Endothelial cell of umbilical vein (primary cell): ENCODE results near the gene PNKD. TPM values are rescaled to one million over a fixed set of nuclear protein-coding genes. Genes with fewer than 3 reads are reported as not detected.

Experiments
- BruUV-seq: library from RNA; stranded (reverse); fragments of 400-500 nt; replicated peaks from 2 replicates; lab custom pipeline; 2021; lab: Mats Ljungman, UMichigan
- CTCF ChIA-PET: fragments of 300-600, 350-600 bp; sonication (Branson Sonifier 250); formaldehyde crosslinking; loops from one replicate; lab custom pipeline; 2021; ENCODE audit warnings: antibody characterized with exemption, inconsistent platforms; lab: Charles Lee
- POLR2A ChIA-PET: fragments of 300-600, 350-600 bp; sonication (Branson Sonifier 250); formaldehyde crosslinking; loops from one replicate; lab custom pipeline; 2021; ENCODE audit warnings: antibody characterized with exemption, inconsistent platforms; lab: Charles Lee
- DNase-seq: peaks from one replicate; pipeline ENCODE4 v3.0.0-alpha.2; 2011; ENCODE audit warnings: low read depth, low spot score
- FAIRE-seq: peaks from 2 replicates; lab custom pipeline; 2011; peaks lifted over from hg19 to GRCh38; lab: Jason Lieb, UNC
- H2AFZ ChIP-seq: 2 replicates; pipeline ENCODE4 v1.6.0; 2012; ENCODE audit warnings: low read depth, low read length, control low read depth, inconsistent platforms
- H3K27ac ChIP-seq: 2 replicates; pipeline ENCODE4 v1.5.1; 2011; ENCODE audit warnings: low read depth, mild to moderate bottlenecking, control low read depth, low read length, moderate library complexity; ENCODE audit not compliant: insufficient read depth
- H3K27me3 ChIP-seq, 2 experiments: 2 replicates each; pipeline versions ENCODE4 v1.6.0 to v1.6.1; 2011; ENCODE audit warnings: low read length in 2 of 2, mixed read lengths in 1 of 2; ENCODE audit not compliant: control insufficient read depth in 2 of 2, insufficient read depth in 2 of 2
- H3K36me3 ChIP-seq, 2 experiments: 2 replicates in 1 of 2; 3 replicates in 1 of 2; pipeline ENCODE4 v1.5.1; 2011; ENCODE audit warnings: low read length in 2 of 2, mild to moderate bottlenecking in 1 of 2, moderate library complexity in 1 of 2; ENCODE audit not compliant: control insufficient read depth in 2 of 2, insufficient read depth in 2 of 2; ENCODE audit errors: extremely low read depth in 1 of 2
- H3K4me1 ChIP-seq: 3 replicates; pipeline ENCODE4 v1.5.1; 2011; ENCODE audit warnings: mild to moderate bottlenecking, low read length; ENCODE audit not compliant: control insufficient read depth, insufficient read depth; ENCODE audit errors: extremely low read depth
- H3K4me2 ChIP-seq: 2 replicates; pipeline ENCODE4 v1.6.1; 2011; ENCODE audit warnings: low read length, control low read depth, mixed read lengths; ENCODE audit not compliant: insufficient read depth
- H3K4me3 ChIP-seq, 3 experiments: fragments of 200-600 bp in 1 of 3; sonication (generic), shearing (Covaris generic) in 1 of 3; replicated peaks in 1 of 3; 2 replicates each; pipeline ENCODE4 v1.5.1; 2011 to 2016; ENCODE audit warnings: control low read depth in 3 of 3, low read length in 3 of 3, mild to moderate bottlenecking in 2 of 3, inconsistent platforms in 1 of 3, low read depth in 1 of 3, moderate library complexity in 1 of 3; ENCODE audit not compliant: insufficient read depth in 1 of 3
- H3K79me2 ChIP-seq: 2 replicates; pipeline ENCODE4 v1.6.0; 2012; ENCODE audit warnings: low read length, inconsistent platforms; ENCODE audit not compliant: control insufficient read depth, insufficient read depth
- H3K9ac ChIP-seq: replicated peaks from 2 replicates; pipeline ENCODE3; 2011; ENCODE audit warnings: low read length, control low read depth; ENCODE audit not compliant: insufficient read depth; ENCODE audit errors: extremely low read depth
- H3K9me1 ChIP-seq: replicated peaks from 3 replicates; pipeline ENCODE4 v1.6.0; 2011; ENCODE audit warnings: mild to moderate bottlenecking, low read length; ENCODE audit not compliant: control insufficient read depth, insufficient read depth; ENCODE audit errors: extremely low read depth
- H3K9me3 ChIP-seq: replicated peaks from 2 replicates; pipeline ENCODE4 v1.5.1; 2012; ENCODE audit warnings: low read length, inconsistent platforms; ENCODE audit not compliant: control insufficient read depth, insufficient read depth
- H4K20me1 ChIP-seq: replicated peaks from 2 replicates; pipeline ENCODE3; 2011; ENCODE audit warnings: mild to moderate bottlenecking, low read length; ENCODE audit not compliant: control insufficient read depth, insufficient read depth; ENCODE audit errors: extremely low read depth
- CTCF ChIP-seq, 2 donors: IDR thresholded peaks; 1 replicate in 1 of 2; 2 replicates in 1 of 2; pipeline ENCODE4 v1.5.1; 2011; ENCODE audit warnings: low read length in 2 of 2, mild to moderate bottlenecking in 2 of 2, moderate library complexity in 2 of 2, control low read depth in 1 of 2, inconsistent platforms in 1 of 2, low read depth in 1 of 2; ENCODE audit not compliant: insufficient read depth in 1 of 2; ENCODE audit errors: extremely low read depth in 1 of 2
- EZH2 ChIP-seq: IDR thresholded peaks from 2 replicates; pipeline ENCODE4 v1.6.1; 2012; ENCODE audit warnings: borderline replicate concordance, low read depth, mild to moderate bottlenecking, moderate library complexity, low read length, inconsistent platforms; ENCODE audit not compliant: severe bottlenecking
- FOS ChIP-seq: IDR thresholded peaks from 2 replicates; pipeline ENCODE4 v1.6.1; 2011; ENCODE audit warnings: mild to moderate bottlenecking, low read length, moderate library complexity, borderline replicate concordance; ENCODE audit not compliant: insufficient read depth
- GATA2 ChIP-seq: IDR thresholded peaks from 2 replicates; pipeline ENCODE4 v1.7.0; 2011; ENCODE audit warnings: low read depth, mild to moderate bottlenecking, moderate library complexity, mixed read lengths, low read length; ENCODE audit not compliant: insufficient read length, insufficient read depth
- JUN ChIP-seq: IDR thresholded peaks from 2 replicates; pipeline ENCODE4 v1.6.1; 2011; ENCODE audit warnings: borderline replicate concordance, low read depth; ENCODE audit not compliant: insufficient read length, insufficient read depth
- MAX ChIP-seq: IDR thresholded peaks from 2 replicates; pipeline ENCODE4 v1.6.1; 2011; ENCODE audit not compliant: insufficient read depth, insufficient read length
- MYC ChIP-seq: IDR thresholded peaks from one replicate; pipeline ENCODE4 v1.6.1; 2011; ENCODE audit warnings: mild to moderate bottlenecking, low read depth, low read length
- POLR2A ChIP-seq: IDR thresholded peaks from 2 replicates; pipeline ENCODE4 v1.6.1; 2012; ENCODE audit warnings: low read depth, mild to moderate bottlenecking, control low read depth, low read length
- POLR2AphosphoS5 ChIP-seq: IDR thresholded peaks from 2 replicates; pipeline ENCODE4 v1.6.1; 2012; ENCODE audit warnings: low read depth, mild to moderate bottlenecking, control low read depth, low read length, moderate library complexity; ENCODE audit not compliant: insufficient read depth
- dilution Hi-C: fragments of 300-500 bp; cut with MboI; formaldehyde crosslinking; loops from one replicate; pipeline ENCODE4 v1.15.0; 2019; ENCODE audit warnings: low sequenced_read_pairs; ENCODE audit not compliant: extremely low pct_ligation_motif_present
- intact Hi-C: fragments of 100-400 bp; cut with micrococcal nuclease; formaldehyde crosslinking; loops from one replicate; pipeline ENCODE4 v1.10.0; 2022
- polyA plus RNA-seq, 4 experiments: library from polyadenylated mRNA; depleted of rRNA in 3 of 4; stranded (reverse) in 3 of 4; unstranded in 1 of 4; fragments of >200 nt; gene quantifications; 2 replicates each; pipeline versions ENCODE4 v1.2.1 to v1.2.3, GENCODE V29; 2011 to 2012; ENCODE audit warnings: missing spikeins in 1 of 4
- total RNA-seq: library from RNA; stranded (reverse); gene quantifications from 2 replicates; pipeline ENCODE4 v1.2.3, GENCODE V29; 2021

PNKD gene
- total and polyA plus RNA-seq, 2 donors (not counting 3 experiments of a cell fraction or from before 2014, with no cell fraction given) = 56.1 to 88.3 TPM

DNA sequence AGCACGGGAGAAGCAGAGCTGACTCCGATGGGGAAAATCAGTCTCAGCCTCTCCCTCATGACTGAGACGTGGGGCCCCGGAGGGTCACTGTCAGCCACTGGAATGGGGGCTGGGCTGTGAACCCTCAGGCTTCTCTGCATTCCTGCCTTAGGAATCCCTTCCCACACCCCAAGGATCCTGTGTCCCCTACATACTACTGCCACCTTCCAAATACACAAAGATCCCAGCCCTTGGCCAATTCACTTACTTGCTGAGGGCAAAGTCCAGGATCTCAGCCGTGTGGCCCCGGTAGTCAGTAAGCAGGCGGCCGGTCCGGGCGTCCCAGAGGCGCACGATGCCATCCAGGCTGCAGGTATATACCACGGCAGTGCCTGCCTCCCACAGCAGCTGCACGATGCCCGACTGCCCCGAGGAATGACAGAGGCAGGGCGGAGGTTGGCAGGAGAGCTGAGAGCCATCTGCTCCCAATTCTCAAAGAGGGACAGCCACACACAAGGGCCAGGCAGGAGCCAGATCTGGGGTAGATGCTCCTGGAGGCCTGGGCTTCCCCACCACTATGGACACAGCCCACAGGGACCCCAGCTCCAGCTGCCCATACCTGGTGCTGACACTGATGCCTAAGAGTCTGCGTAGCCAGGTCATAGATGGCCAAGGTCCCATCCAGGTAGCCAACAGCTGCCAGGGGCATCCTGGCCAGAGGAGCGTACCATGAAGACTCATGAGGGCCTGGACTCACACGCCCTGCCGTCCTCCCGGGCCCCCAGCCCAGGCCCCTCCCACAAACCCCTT, 5.4 kb upstream of the PNKD start:
- no peak for FAIRE-seq
- Histone ChIP-seq H3K36me3 (peaks cover 0 to 37% of the 10 kb centered on the region in 2 experiments), H3K9ac (no peak overlapping the region), H3K4me3 (no peak overlapping the region), H3K79me2 (peaks cover 7% of the 10 kb centered on the region), H3K27me3 (no peaks in the 10 kb centered on the region), H3K27ac (no peak overlapping the region), H3K4me2 (no peak overlapping the region), H3K9me1 (no peaks in the 10 kb centered on the region), H3K4me1 (peaks cover 5% of the 10 kb centered on the region), H3K9me3 (no peaks in the 10 kb centered on the region), H2AFZ (no peak overlapping the region), H4K20me1 (no peaks in the 10 kb centered on the region)
- CTCF ChIA-PET = interaction anchor here (1.6 kb wide), 1 partner anchor 8 kb away, joined by 7 read pairs; no protein-coding TSS in a partner anchor
- POLR2A ChIA-PET = no interaction called here
- intact Hi-C loops = no loop called here
- DNase-seq = no peak
- TF ChIP-seq MYC (no peak), GATA2 (no peak), CTCF (IDR thresholded peaks at IDR 0.05; ENCODE audit: extremely low read depth in 1 of 2, insufficient read depth in 1 of 2, low read depth in 1 of 2, low read length in 2 of 2) (no peak)
- BruUV-seq = no TSS peak
- dilution Hi-C loops = no loop called here

DNA sequence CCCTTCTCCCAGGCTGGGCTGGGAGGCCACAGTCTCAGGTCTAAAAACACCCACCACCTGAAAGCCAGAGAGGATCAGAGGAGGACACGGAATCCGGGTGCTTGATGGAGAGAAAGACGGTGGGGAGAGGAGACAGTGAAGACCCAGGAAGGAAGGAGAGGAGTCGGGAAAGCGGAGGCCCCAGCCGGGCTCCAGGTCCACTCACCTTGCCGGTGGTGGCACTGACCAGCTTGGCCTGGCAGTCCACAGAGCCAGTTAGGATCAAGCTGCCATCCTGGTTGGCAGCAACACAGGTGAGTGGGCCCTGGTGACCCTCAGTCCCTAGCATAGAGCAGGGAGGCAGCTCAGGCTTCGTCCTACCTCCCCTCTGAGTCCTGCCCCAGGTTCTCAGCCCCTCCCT, 4.7 kb upstream of the PNKD start:
- intact Hi-C loops (no loop called here), dilution Hi-C loops (no loop called here)
- H3K27me3 ChIP-seq = no peaks in the 10 kb centered on the region
- FAIRE-seq (no peak), DNase-seq (no peak)
- H3K9ac ChIP-seq = no peak overlapping the region
- no peaks in the 10 kb centered on the region for H4K20me1 ChIP-seq
- BruUV-seq = no TSS peak
- H3K9me1 ChIP-seq = no peaks in the 10 kb centered on the region
- CTCF ChIA-PET = interaction anchor here (1.6 kb wide), 1 partner anchor 9 kb away, joined by 7 read pairs; no protein-coding TSS in a partner anchor
- TF ChIP-seq JUN = no peak
- no peak for TF ChIP-seq EZH2
- no peak for TF ChIP-seq MAX
- TF ChIP-seq MYC = no peak
- TF ChIP-seq FOS = no peak
- TF ChIP-seq POLR2AphosphoS5 = no peak
- TF ChIP-seq POLR2A = no peak
- no peak for TF ChIP-seq GATA2
- no peak for TF ChIP-seq CTCF (IDR thresholded peaks at IDR 0.05; ENCODE audit: extremely low read depth in 1 of 2, insufficient read depth in 1 of 2, low read depth in 1 of 2, low read length in 2 of 2)
- H3K4me2 ChIP-seq = no peak overlapping the region
- H3K79me2 ChIP-seq = peaks cover 7% of the 10 kb centered on the region
- no peak overlapping the region for H3K27ac ChIP-seq
- H3K4me3 ChIP-seq = no peak overlapping the region
- peaks cover 0 to 37% of the 10 kb centered on the region in 2 experiments for H3K36me3 ChIP-seq
- no peaks in the 10 kb centered on the region for H3K9me3 ChIP-seq
- POLR2A ChIA-PET = no interaction called here
- peaks cover 5% of the 10 kb centered on the region for H3K4me1 ChIP-seq
- H2AFZ ChIP-seq = no peak overlapping the region
